GM06990 (cell line): ENCODE measurements around the gene SNX13.

Experiments
- DNase-seq: peaks from one replicate; pipeline ENCODE4 v3.0.0-alpha.2; 2011; ENCODE audit not compliant: insufficient read length; ENCODE audit errors: extremely low read depth
- H3K27me3 ChIP-seq: replicated peaks from 2 replicates; pipeline ENCODE4 v1.6.0; 2011; ENCODE audit warnings: low read length; ENCODE audit not compliant: control insufficient read depth, insufficient read depth
- H3K36me3 ChIP-seq: 2 replicates; pipeline ENCODE4 v1.5.1; 2011; ENCODE audit warnings: low read length; ENCODE audit not compliant: control insufficient read depth, insufficient read depth
- H3K4me3 ChIP-seq: replicated peaks from 2 replicates; pipeline ENCODE4 v1.5.1; 2011; ENCODE audit warnings: low read depth, mild to moderate bottlenecking, control low read depth, low read length
- CTCF ChIP-seq: IDR thresholded peaks from 2 replicates; pipeline ENCODE4 v1.5.1; 2011; ENCODE audit warnings: low read length, control low read depth, mild to moderate bottlenecking, inconsistent platforms; ENCODE audit not compliant: insufficient read depth, poor library complexity, severe bottlenecking

SNX13 gene

GRCh38 chr7:17743316-17743715 is 197.0 kb downstream of the SNX13 start:
- no peak for TF ChIP-seq CTCF
- no peaks in the 10 kb centered on the region for H3K27me3 ChIP-seq
- H3K4me3 ChIP-seq: no peak overlapping the region
- DNase-seq: no peak
- no peaks in the 10 kb centered on the region for H3K36me3 ChIP-seq

- Histone ChIP-seq H3K36me3 (no peaks in the 10 kb centered on the region), H3K27me3 (no peaks in the 10 kb centered on the region), H3K4me3 (no peak overlapping the region)
- no peak for DNase-seq
- TF ChIP-seq CTCF: no peak
Observed at GRCh38 chr7:17741426-17741825, 198.9 kb downstream of the SNX13 start.
